Measurements from ENCODE around the gene PCBP2.

DNA sequence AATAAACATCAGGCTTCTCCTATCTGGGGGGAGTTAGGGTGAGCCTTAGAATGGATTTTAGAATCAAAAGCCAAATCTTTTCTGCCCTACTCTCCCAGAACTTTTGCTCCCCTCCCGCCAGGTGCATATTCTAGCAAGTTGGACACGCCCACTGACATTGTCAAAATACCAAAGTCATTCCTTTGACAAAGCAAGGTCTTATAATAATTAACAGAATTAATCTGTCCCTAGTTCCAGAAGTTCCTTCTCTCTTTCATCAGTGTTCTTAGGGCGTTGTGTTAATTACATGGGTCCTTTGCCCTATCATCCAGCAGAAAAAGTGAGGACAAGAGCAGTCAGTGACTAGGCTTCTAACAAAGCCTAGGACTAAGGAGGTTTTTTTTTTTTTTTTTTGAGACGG, 7.9 kb upstream of the PCBP2 start:
- TF ChIP-seq, protein P1, sequence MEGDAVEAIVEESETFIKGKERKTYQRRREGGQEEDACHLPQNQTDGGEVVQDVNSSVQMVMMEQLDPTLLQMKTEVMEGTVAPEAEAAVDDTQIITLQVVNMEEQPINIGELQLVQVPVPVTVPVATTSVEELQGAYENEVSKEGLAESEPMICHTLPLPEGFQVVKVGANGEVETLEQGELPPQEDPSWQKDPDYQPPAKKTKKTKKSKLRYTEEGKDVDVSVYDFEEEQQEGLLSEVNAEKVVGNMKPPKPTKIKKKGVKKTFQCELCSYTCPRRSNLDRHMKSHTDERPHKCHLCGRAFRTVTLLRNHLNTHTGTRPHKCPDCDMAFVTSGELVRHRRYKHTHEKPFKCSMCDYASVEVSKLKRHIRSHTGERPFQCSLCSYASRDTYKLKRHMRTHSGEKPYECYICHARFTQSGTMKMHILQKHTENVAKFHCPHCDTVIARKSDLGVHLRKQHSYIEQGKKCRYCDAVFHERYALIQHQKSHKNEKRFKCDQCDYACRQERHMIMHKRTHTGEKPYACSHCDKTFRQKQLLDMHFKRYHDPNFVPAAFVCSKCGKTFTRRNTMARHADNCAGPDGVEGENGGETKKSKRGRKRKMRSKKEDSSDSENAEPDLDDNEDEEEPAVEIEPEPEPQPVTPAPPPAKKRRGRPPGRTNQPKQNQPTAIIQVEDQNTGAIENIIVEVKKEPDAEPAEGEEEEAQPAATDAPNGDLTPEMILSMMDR (IDR thresholded peaks at IDR 0.05; ENCODE audit: poor library complexity, severe bottlenecking), result no peak
- TF ChIP-seq POLR2AphosphoS5 (IDR thresholded peaks at IDR 0.05), result no peak
